Body of pancreas (tissue), 4 donors: Measurements from ENCODE around the gene SLC51B.

ENCODE experiments used
- POLR2A ChIP-seq, 3 donors: fragments of 450-650 bp; IDR thresholded peaks; one replicate each; pipeline ENCODE4 v1.6.1; 2016; ENCODE audit warnings: antibody characterized with exemption in 3 of 3, mild to moderate bottlenecking in 2 of 3
- TF ChIP-seq, protein P1 (sequence below), 7 experiments: fragments of 450-650 bp in 4 of 7; fragments of 200-600 bp in 3 of 7; sonication (generic) in 3 of 7; IDR thresholded peaks; one replicate each; pipeline ENCODE4 v1.5.1; 2016 to 2019; ENCODE audit warnings: antibody characterized with exemption in 7 of 7

DNA sequence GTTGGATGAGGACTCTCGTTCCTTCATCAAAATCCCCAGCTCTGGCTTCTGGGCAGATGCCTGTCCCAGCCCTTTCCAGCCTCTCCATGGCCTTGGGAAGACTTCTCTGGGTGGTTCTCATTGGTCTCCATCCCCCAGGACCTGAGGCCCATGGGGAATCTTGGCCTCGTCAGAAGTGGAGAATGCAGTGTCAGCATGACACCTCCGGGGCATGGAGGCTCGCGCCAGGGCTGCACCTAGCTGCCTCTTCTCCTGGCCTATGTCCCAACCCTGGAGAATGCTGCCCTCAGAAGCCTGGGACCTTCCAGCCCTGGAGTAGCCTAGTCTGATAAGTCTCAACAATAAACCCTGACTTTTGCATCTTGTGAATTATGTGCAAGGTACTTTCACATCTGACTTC lies 34.4 kb downstream of the SLC51B start:
- TF ChIP-seq, protein P1, sequence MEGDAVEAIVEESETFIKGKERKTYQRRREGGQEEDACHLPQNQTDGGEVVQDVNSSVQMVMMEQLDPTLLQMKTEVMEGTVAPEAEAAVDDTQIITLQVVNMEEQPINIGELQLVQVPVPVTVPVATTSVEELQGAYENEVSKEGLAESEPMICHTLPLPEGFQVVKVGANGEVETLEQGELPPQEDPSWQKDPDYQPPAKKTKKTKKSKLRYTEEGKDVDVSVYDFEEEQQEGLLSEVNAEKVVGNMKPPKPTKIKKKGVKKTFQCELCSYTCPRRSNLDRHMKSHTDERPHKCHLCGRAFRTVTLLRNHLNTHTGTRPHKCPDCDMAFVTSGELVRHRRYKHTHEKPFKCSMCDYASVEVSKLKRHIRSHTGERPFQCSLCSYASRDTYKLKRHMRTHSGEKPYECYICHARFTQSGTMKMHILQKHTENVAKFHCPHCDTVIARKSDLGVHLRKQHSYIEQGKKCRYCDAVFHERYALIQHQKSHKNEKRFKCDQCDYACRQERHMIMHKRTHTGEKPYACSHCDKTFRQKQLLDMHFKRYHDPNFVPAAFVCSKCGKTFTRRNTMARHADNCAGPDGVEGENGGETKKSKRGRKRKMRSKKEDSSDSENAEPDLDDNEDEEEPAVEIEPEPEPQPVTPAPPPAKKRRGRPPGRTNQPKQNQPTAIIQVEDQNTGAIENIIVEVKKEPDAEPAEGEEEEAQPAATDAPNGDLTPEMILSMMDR (IDR thresholded peaks at IDR 0.05) = no peak
- no peak for TF ChIP-seq POLR2A (IDR thresholded peaks at IDR 0.05)
